Subcutaneous abdominal adipose tissue (tissue), 5 donors: ENCODE measurements around the gene CTPS1.

Experiments
- H3K27ac ChIP-seq: one replicate; pipeline ENCODE4 v1.7.0; 2013; ENCODE audit warnings: low read depth, mild to moderate bottlenecking, inconsistent platforms, low read length, moderate library complexity
- H3K27me3 ChIP-seq, 5 donors: one replicate each; pipeline ENCODE4 v1.7.0; 2013; ENCODE audit warnings: low read length in 5 of 5, inconsistent platforms in 1 of 5; ENCODE audit not compliant: control insufficient read depth in 5 of 5, insufficient read depth in 4 of 5
- H3K36me3 ChIP-seq, 5 donors: one replicate each; pipeline ENCODE4 v1.7.0; 2013; ENCODE audit warnings: low read length in 5 of 5; ENCODE audit not compliant: control insufficient read depth in 5 of 5, insufficient read depth in 5 of 5
- H3K4me1 ChIP-seq, 5 donors: one replicate each; pipeline ENCODE4 v1.7.0; 2013; ENCODE audit warnings: low read length in 5 of 5, mild to moderate bottlenecking in 3 of 5, moderate library complexity in 1 of 5; ENCODE audit not compliant: control insufficient read depth in 5 of 5, insufficient read depth in 5 of 5
- H3K4me3 ChIP-seq, 5 donors: one replicate each; pipeline ENCODE4 v1.7.0; 2013; ENCODE audit warnings: low read length in 5 of 5, low read depth in 1 of 5
- H3K9ac ChIP-seq, 5 donors: one replicate each; pipeline ENCODE4 v1.7.0; 2013; ENCODE audit warnings: low read length in 5 of 5, mild to moderate bottlenecking in 4 of 5, moderate library complexity in 3 of 5
- H3K9me3 ChIP-seq, 5 donors: one replicate each; pipeline ENCODE4 v1.7.0; 2013; ENCODE audit warnings: low read length in 5 of 5; ENCODE audit not compliant: control insufficient read depth in 5 of 5
- donor health status: healthy.
- donor health status: healthy.
- donor health status: healthy.
- donor health status: healthy.
- donor health status: healthy.

The CTPS1 gene

DNA sequence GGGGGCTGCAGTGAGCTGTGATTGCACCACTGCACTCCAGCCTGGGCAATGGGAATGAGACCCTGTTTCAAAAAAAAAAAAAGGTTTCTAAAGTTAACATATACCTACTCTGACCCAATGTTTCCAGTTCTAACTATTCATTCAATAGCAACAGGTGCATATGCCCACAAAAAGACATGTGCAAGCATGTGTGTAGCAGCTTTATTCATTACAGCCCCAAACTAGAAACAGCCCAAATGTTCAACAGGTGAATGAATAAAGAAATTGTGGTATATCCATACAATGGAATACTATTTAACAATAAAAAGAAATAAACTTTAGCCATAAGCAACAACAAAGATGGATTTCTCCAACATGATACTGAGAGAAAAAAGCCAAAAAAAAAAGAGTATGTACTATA lies 21.3 kb upstream of the CTPS1 start:
- H3K4me3 ChIP-seq: no peak overlapping the region
- H3K9me3 ChIP-seq: peaks cover 0 to 2% (median 0%) of the 10 kb centered on the region in 5 donors
- H3K9ac ChIP-seq: no peak overlapping the region
- H3K36me3 ChIP-seq: no peaks in the 10 kb centered on the region
- no peaks in the 10 kb centered on the region for H3K4me1 ChIP-seq
- peaks cover 4 to 12% (median 7%) of the 10 kb centered on the region in 5 donors for H3K27me3 ChIP-seq
- H3K27ac ChIP-seq: no peak overlapping the region

DNA sequence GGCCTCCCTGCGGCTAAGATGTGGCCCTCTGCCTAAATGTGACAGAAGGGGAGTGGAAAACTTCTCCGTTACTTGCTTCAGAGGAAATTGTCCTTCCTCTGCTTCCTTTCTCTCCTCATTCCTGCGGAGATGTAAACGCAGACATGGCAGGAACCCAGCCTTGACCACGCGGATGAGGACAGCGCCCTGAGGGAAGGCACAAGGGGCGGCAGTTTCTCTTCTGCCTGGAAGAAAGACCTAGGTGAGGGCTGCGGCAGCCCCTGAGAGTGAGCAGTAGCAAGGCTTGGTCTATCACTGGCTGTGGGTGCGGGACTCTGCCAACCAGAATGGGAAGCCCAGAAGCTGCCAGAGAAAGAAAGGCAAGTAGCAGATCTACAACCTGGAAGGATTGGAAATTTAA lies 14.0 kb upstream of the CTPS1 start:
- Histone ChIP-seq H3K36me3 (no peaks in the 10 kb centered on the region), H3K9me3 (no peaks in the 10 kb centered on the region)

DNA sequence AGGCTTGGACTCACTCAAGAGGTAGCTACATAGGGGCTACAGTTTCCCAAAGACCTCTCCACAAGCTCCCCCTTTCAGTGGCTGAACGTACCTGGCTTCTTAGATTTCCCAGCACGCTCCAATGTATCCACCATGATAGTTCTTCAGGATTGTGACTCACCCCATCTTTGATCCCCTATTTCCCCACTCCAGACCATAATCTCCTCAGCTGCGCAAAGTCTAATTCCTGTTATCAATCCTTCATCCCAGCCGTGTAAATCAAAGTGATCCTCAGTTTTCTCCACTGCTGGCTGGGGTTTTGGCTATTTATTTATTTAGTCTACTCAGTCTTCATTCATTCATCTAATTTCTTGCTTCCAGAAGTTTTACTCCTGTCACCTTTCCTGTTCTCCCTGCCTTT lies 13.1 kb upstream of the CTPS1 start:
- no peaks in the 10 kb centered on the region for H3K36me3 ChIP-seq
- no peaks in the 10 kb centered on the region for H3K27me3 ChIP-seq
- H3K9ac ChIP-seq: no peak overlapping the region
- H3K27ac ChIP-seq: no peak overlapping the region
- no peaks in the 10 kb centered on the region for H3K4me1 ChIP-seq
- H3K9me3 ChIP-seq: no peaks in the 10 kb centered on the region
- no peak overlapping the region for H3K4me3 ChIP-seq

More for the DNA sequence above, 14.0 kb upstream of the CTPS1 start:
- no peak overlapping the region for H3K9ac ChIP-seq
- H3K4me3 ChIP-seq: no peak overlapping the region
- H3K4me1 ChIP-seq: no peaks in the 10 kb centered on the region
- no peak overlapping the region for H3K27ac ChIP-seq
- no peaks in the 10 kb centered on the region for H3K27me3 ChIP-seq

DNA sequence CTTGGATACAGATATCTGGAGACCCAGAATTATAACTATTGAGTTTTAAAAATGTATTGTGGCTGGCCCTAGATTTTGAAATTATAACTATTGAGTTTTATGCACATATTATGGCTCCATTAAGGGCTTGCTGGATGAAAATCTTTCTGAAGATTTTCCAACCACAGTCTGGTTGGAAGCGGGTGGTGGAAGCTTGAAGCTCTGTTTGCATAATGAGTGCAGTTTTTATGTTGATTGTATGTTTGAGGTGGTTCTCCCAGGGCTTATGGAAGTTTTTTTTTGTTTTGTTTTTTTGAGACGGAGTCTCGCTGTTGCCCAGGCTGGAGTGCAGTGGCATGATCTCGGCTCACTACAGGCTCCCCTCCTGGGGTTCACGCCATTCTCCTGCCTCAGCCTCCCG lies 10.1 kb upstream of the CTPS1 start:
- Histone ChIP-seq H3K4me3 (no peak overlapping the region), H3K27ac (no peak overlapping the region), H3K4me1 (no peaks in the 10 kb centered on the region), H3K9me3 (no peaks in the 10 kb centered on the region), H3K36me3 (no peaks in the 10 kb centered on the region), H3K9ac (no peak overlapping the region), H3K27me3 (no peaks in the 10 kb centered on the region)

DNA sequence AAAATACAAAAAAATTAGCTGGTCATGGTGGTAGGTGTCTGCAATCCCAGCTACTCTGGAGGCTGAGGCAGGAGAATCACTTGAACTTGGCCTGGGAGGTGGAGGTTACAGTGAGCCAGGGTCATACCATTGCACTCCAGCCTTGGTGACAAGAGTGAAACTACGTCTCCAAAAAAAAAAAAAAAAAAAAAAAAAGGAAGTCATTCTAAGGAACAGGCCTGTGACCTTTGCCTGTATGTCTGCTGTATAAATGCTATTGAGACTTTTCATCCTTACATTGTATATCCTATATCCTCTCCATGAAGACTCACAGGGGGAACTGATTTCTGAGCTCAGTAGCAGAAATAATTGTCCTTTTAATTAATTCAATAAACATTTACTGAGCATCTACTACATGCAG lies 7.5 kb upstream of the CTPS1 start:
- no peak overlapping the region for H3K4me3 ChIP-seq
- no peaks in the 10 kb centered on the region for H3K9me3 ChIP-seq
- H3K9ac ChIP-seq: no peak overlapping the region
- H3K27ac ChIP-seq: no peak overlapping the region
- H3K36me3 ChIP-seq: no peaks in the 10 kb centered on the region
- H3K4me1 ChIP-seq: no peaks in the 10 kb centered on the region
- no peaks in the 10 kb centered on the region for H3K27me3 ChIP-seq

DNA sequence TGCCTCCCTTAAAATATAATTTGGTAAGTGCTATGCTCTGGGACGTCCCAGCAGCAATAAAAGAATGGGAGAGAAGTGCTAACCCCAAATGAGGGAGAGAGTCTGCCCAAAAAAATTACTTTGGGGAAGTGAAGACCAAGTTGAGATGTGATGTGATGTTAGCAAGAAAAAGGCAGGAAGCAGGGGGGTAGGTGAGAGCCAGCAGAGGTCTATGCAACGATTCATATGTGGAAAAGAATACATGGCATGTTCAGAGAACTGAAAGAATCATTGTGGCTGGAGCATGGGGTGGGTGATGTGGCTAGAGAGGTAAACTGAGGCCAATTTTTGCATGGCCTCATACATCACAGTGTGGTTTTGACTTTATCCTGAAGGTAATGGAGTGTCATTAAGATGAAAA lies 5.6 kb upstream of the CTPS1 start:
- H3K9ac ChIP-seq: no peak overlapping the region
- H3K27me3 ChIP-seq: no peaks in the 10 kb centered on the region
- no peaks in the 10 kb centered on the region for H3K9me3 ChIP-seq
- H3K27ac ChIP-seq: no peak overlapping the region
- H3K4me3 ChIP-seq: no peak overlapping the region
- H3K4me1 ChIP-seq: peaks cover 0 to 2% (median 2%) of the 10 kb centered on the region in 5 donors
- H3K36me3 ChIP-seq: no peaks in the 10 kb centered on the region

DNA sequence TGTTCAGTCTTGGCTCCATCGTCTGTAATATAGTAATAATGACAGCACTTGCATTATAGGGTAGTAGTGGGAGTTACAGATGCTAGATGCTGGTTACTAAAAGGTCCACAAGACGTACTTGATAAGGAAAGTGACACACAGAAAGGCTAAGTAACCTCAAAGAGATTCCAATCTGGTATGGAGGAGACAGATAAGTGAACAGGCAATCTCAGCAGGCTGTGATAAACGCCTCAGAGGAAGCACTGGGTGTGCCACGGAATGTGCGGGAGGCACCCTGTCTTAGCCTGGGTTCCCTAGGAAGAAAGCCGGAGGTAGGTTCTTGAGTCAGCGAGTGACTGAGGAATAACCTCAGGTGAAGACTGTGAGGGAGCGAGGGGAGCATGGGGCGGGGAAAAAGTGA lies 4.6 kb upstream of the CTPS1 start:
- Histone ChIP-seq H3K27me3 (no peaks in the 10 kb centered on the region), H3K9me3 (no peaks in the 10 kb centered on the region), H3K4me1 (peaks cover 0 to 8% (median 6%) of the 10 kb centered on the region in 5 donors), H3K27ac (no peak overlapping the region), H3K36me3 (no peaks in the 10 kb centered on the region), H3K4me3 (no peak overlapping the region), H3K9ac (no peak overlapping the region)

DNA sequence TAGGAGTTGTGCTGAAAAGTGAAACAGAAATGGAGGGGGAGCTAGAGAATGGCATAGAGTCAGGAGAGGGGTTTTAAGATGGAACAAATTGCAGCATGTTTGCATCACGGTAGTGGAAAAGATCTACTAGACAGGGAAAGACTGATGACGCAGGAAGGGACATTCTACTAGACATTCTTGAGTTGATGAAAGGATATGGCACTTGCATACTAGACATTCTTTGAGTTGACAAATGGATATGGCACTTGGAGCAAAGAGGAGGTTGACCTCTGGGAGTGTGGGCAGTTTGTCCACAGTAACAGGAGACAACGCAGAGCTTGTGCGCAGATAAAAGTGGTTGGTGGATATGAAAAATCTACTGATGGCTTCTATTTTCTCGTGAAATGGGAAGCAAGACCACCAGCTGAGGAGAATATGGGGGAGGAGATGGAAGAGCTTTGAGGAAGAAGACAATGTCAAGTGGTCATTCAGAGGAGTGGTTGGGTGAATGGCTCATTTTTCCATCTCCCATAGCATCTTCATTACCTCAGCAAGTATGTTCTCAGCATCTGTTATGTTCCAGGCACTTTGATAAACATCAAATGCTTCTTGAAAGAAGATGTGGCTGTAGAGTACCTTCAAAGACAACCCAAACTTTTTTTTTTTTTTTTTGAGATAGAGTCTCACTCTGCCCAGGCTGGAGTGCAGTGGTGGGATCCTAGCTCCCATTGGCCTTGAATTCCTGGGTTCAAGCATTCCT lies 2.4 kb upstream of the CTPS1 start:
- Histone ChIP-seq H3K4me1 (peaks cover 2 to 29% (median 23%) of the 10 kb centered on the region in 5 donors), H3K9me3 (no peaks in the 10 kb centered on the region), H3K9ac (no peak overlapping the region), H3K36me3 (no peaks in the 10 kb centered on the region), H3K27me3 (no peaks in the 10 kb centered on the region), H3K4me3 (no peak overlapping the region), H3K27ac (no peak overlapping the region)

DNA sequence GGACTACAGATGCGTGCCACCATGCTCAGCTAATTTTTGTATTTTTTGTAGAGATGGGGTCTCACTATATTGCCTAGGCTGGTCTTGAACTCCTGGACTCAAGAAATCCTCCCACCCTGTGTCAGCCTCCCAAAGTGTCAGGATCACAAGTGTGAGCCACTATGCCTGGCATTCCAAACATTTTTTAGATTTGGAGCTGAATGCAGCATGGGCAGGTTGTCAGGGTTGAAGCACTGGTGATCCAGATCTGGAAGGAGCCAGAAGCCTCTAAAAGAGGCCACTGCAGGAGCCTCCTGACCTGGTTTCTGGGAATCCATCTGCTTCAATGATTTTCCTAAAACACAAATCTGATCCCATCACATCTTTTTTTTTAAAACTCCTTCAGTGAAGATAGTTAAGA lies 1.8 kb upstream of the CTPS1 start:
- no peaks in the 10 kb centered on the region for H3K9me3 ChIP-seq
- H3K9ac ChIP-seq: no peak overlapping the region
- peaks cover 2 to 29% (median 23%) of the 10 kb centered on the region in 5 donors for H3K4me1 ChIP-seq
- H3K4me3 ChIP-seq: no peak overlapping the region
- H3K36me3 ChIP-seq: no peaks in the 10 kb centered on the region
- no peak overlapping the region for H3K27ac ChIP-seq
- H3K27me3 ChIP-seq: no peaks in the 10 kb centered on the region

DNA sequence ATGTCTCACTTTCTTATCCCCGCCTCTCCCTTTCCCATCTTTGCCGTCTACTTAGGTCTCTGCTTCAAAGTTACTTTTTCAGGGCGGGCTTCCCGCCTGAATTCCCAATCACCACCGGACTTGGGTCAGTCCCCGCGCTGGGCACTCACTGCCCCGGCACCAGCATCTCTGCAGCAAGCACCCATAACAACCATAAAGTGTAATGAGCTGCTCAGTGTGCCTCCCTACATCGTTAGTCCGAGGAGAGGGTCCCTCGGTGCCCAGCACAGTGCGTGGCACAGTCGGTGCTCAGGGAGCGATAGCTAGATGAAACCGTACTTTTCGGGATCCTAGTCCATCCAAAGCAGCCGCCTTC lies 633 bp upstream of the CTPS1 start:
- Histone ChIP-seq H3K4me1 (peaks cover 2 to 29% (median 23%) of the 10 kb centered on the region in 5 donors), H3K36me3 (no peaks in the 10 kb centered on the region), H3K27me3 (no peaks in the 10 kb centered on the region), H3K9me3 (no peaks in the 10 kb centered on the region), H3K27ac (peak overlapping the region; percentile 82), H3K4me3 (peak overlapping the region; percentile 73 to 86 (median 80)), H3K9ac (peak overlapping the region in 4 of 5 donors; percentile 33 to 92 (median 82))
